ENCODE results near the gene DENND1B.
"Not testable (repeated sequence)": the region's sequence is repeated elsewhere in the genome, so short reads cannot be mapped to it uniquely, and the experiment has no call there.

Gene DENND1B

GRCh38 chr1:197619008-197619640 lies 156.2 kb downstream of the DENND1B start:
- DNase-seq: peak in 2 of 3 donors; percentile 34 to 44

GRCh38 chr1:197618061-197618460 lies 157.2 kb downstream of the DENND1B start:
- DNase-seq: no peak

GRCh38 chr1:197615693-197616011 lies 159.6 kb downstream of the DENND1B start:
- no peak for DNase-seq

GRCh38 chr1:197614916-197615692 lies 160.2 kb downstream of the DENND1B start:
- DNase-seq: peak; percentile 19 to 35 (median 32)

- DNase-seq: no peak
Observed at GRCh38 chr1:197606168-197606845, 169.0 kb downstream of the DENND1B start.

GRCh38 chr1:197604302-197604701 lies 171.0 kb downstream of the DENND1B start:
- no peak for DNase-seq

GRCh38 chr1:197600751-197601150 lies 174.5 kb downstream of the DENND1B start:
- DNase-seq: no peak

GRCh38 chr1:197599789-197600188 lies 175.5 kb downstream of the DENND1B start:
- no peak for DNase-seq

GRCh38 chr1:197598935-197599334 lies 176.3 kb downstream of the DENND1B start:
- no peak for DNase-seq

- no peak for DNase-seq
Observed at GRCh38 chr1:197595304-197595904, 179.9 kb downstream of the DENND1B start.

GRCh38 chr1:197590687-197591086 lies 184.6 kb downstream of the DENND1B start:
- DNase-seq: no peak

GRCh38 chr1:197585809-197586208 lies 189.5 kb downstream of the DENND1B start:
- no peak for DNase-seq

GRCh38 chr1:197577580-197577979 lies 197.7 kb downstream of the DENND1B start:
- DNase-seq: no peak

GRCh38 chr1:197575531-197575930 lies 199.7 kb downstream of the DENND1B start:
- DNase-seq: not testable (repeated sequence)

GRCh38 chr1:197572169-197572568 lies 203.1 kb downstream of the DENND1B start:
- DNase-seq: no peak

GRCh38 chr1:197567442-197567841 lies 207.8 kb downstream of the DENND1B start:
- DNase-seq: no peak

GRCh38 chr1:197561041-197561440 lies 214.2 kb downstream of the DENND1B start:
- no peak for DNase-seq

- no peak for DNase-seq
Observed at GRCh38 chr1:197559655-197560054, 215.6 kb downstream of the DENND1B start.

GRCh38 chr1:197559244-197559643 lies 216.0 kb downstream of the DENND1B start:
- peak in 1 of 3 donors; percentile 3 for DNase-seq

GRCh38 chr1:197557302-197557701 lies 218.0 kb downstream of the DENND1B start:
- peak in 1 of 3 donors; percentile 1 for DNase-seq

GRCh38 chr1:197553281-197553680 lies 222.0 kb downstream of the DENND1B start:
- no peak for DNase-seq

- no peak for DNase-seq
Observed at GRCh38 chr1:197546989-197547388, 228.3 kb downstream of the DENND1B start.

GRCh38 chr1:197544553-197544952 lies 230.7 kb downstream of the DENND1B start:
- no peak for DNase-seq

GRCh38 chr1:197544130-197544529 lies 231.2 kb downstream of the DENND1B start:
- no peak for DNase-seq

Data from suppressor macrophage treated with lipopolysaccharide for 1 hour (primary cell).